Measurements from ENCODE around the gene PITPNC1. TPM values are rescaled to one million over a fixed set of nuclear protein-coding genes. Genes with fewer than 3 reads are reported as not detected.

PITPNC1 gene
- total and polyA plus RNA-seq, 2 experiments from 2014 or later = 5.8 to 7.3 TPM

DNA sequence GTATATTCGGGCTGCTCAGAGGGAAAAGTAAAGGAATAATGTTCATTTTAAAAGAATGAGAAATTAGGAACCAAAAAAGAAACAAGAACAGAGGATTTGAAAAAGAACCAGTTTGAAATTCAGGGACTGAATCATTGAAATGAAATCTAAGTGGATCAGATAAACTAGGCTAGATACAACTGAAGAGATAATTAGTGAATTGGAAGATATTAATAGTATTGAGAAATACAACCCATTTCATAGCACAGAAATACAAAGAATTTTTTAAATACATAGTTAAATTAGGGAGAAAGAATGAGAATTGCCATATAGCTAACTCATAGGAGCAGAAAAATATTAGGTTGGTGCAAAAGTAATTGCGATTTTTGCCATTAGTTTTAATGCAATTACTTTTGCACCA, 223.3 kb downstream of the PITPNC1 start:
- no peak overlapping the region for H3K4me3 ChIP-seq
- H3K9ac ChIP-seq = no peak overlapping the region
- H3K79me2 ChIP-seq (ENCODE audit: insufficient read depth) = no peaks in the 10 kb centered on the region
- H3K27ac ChIP-seq = no peak overlapping the region
- no peaks in the 10 kb centered on the region for H3K9me3 ChIP-seq (ENCODE audit: low read depth)
- H4K20me1 ChIP-seq (ENCODE audit: insufficient read depth) = no peaks in the 10 kb centered on the region
- H3F3A ChIP-seq (ENCODE audit: insufficient read depth) = no peaks in the 10 kb centered on the region
- DNase-seq = no peak
- H2AFZ ChIP-seq = no peak overlapping the region
- TF ChIP-seq EZH2phosphoT487 (IDR thresholded peaks at IDR 0.05; ENCODE audit: insufficient read depth, low read depth) (no peak), EZH2 (IDR thresholded peaks at IDR 0.05; ENCODE audit: insufficient read depth, poor library complexity, severe bottlenecking) (no peak)
- 93 to 98% methylated on average over 2 of the region's 2 CpGs for WGBS, 2 experiments (ENCODE audit: low coverage in 1 of 2, low lambda C conversion rate in 2 of 2, missing lambda C conversion rate in 2 of 2)
- no peaks in the 10 kb centered on the region for H3K9me2 ChIP-seq (ENCODE audit: insufficient read depth)
- no peaks in the 10 kb centered on the region for H3K27me3 ChIP-seq (replicated peaks; ENCODE audit: insufficient read depth)
- in situ Hi-C loops (cut with MboI) = no loop called here
- H3K36me3 ChIP-seq (ENCODE audit: low read depth) = no peaks in the 10 kb centered on the region
- no peaks in the 10 kb centered on the region for H3K4me1 ChIP-seq (ENCODE audit: insufficient read depth)
- H3K4me2 ChIP-seq (ENCODE audit: unreplicated experiment) = no peak overlapping the region

DNA sequence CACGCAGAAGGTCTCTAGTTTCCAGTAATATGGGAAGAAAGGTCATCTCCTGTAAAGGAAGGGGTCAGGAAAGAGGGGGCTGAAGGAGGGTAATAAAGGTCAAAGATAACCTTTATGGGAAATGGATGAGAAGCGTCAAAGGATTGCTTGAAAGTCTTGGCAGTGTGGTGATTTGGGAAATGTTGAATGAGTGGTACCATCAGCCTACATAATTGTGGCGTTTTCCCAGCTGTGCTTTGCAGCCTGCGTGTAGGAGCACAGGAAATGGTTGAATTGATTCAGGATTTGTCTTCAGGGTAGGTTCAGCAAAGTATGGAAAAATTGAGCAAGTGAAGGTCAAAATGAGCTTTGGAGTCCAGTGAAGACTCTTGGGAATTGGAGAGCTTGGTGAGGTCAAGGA, 224.8 kb downstream of the PITPNC1 start:
- TF ChIP-seq EZH2 (IDR thresholded peaks at IDR 0.05; ENCODE audit: insufficient read depth, poor library complexity, severe bottlenecking) (no peak), EZH2phosphoT487 (IDR thresholded peaks at IDR 0.05; ENCODE audit: insufficient read depth, low read depth) (no peak)
- H3K4me1 ChIP-seq (ENCODE audit: insufficient read depth) = no peaks in the 10 kb centered on the region
- in situ Hi-C loops (cut with MboI) = no loop called here
- H2AFZ ChIP-seq = no peak overlapping the region
- peak; percentile 9 for DNase-seq
- no peak overlapping the region for H3K4me2 ChIP-seq (ENCODE audit: unreplicated experiment)
- H3K4me3 ChIP-seq = no peak overlapping the region
- H3K79me2 ChIP-seq (ENCODE audit: insufficient read depth) = no peaks in the 10 kb centered on the region
- no peaks in the 10 kb centered on the region for H3K27me3 ChIP-seq (replicated peaks; ENCODE audit: insufficient read depth)
- no peaks in the 10 kb centered on the region for H3K36me3 ChIP-seq (ENCODE audit: low read depth)
- no peaks in the 10 kb centered on the region for H3K9me3 ChIP-seq (ENCODE audit: low read depth)
- no peaks in the 10 kb centered on the region for H3K9me2 ChIP-seq (ENCODE audit: insufficient read depth)
- no peak overlapping the region for H3K9ac ChIP-seq
- no peaks in the 10 kb centered on the region for H4K20me1 ChIP-seq (ENCODE audit: insufficient read depth)
- H3F3A ChIP-seq (ENCODE audit: insufficient read depth) = no peaks in the 10 kb centered on the region
- WGBS, 2 experiments (ENCODE audit: low coverage in 1 of 2, low lambda C conversion rate in 2 of 2, missing lambda C conversion rate in 2 of 2) = 85 to 90% methylated on average over 4 of the region's 4 CpGs
- H3K27ac ChIP-seq = no peak overlapping the region

DNA sequence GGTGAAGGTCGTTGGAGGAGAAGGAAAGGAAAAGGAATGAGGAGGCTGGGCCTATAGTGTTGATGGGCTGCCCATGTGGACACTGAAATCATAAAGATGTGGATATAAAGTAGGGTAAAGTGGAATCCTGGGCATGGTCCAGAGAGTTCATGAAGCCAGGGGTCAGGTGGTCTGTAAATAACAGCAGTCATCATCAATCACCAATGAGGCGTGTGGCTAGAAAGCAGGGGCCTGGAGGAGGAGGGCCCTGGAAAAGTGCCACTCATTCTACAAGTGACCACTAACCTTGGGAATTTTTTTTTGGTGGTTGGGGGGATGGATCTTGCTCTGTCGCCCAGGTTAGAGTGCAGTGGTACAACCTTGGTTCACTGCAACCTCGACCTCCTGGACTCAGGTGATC, 225.4 kb downstream of the PITPNC1 start:
- WGBS, 2 experiments (ENCODE audit: low coverage in 1 of 2, low lambda C conversion rate in 2 of 2, missing lambda C conversion rate in 2 of 2) = 91 to 95% methylated on average over 4 of the region's 4 CpGs
- Histone ChIP-seq H3K9me3 (ENCODE audit: low read depth) (no peaks in the 10 kb centered on the region), H3K27ac (no peak overlapping the region), H4K20me1 (ENCODE audit: insufficient read depth) (no peaks in the 10 kb centered on the region), H3K9me2 (ENCODE audit: insufficient read depth) (no peaks in the 10 kb centered on the region), H3K79me2 (ENCODE audit: insufficient read depth) (no peaks in the 10 kb centered on the region), H3K27me3 (replicated peaks; ENCODE audit: insufficient read depth) (no peaks in the 10 kb centered on the region), H3F3A (ENCODE audit: insufficient read depth) (no peaks in the 10 kb centered on the region), H2AFZ (no peak overlapping the region), H3K4me2 (ENCODE audit: unreplicated experiment) (no peak overlapping the region), H3K4me1 (ENCODE audit: insufficient read depth) (no peaks in the 10 kb centered on the region), H3K36me3 (ENCODE audit: low read depth) (no peaks in the 10 kb centered on the region), H3K4me3 (no peak overlapping the region), H3K9ac (no peak overlapping the region)
- in situ Hi-C loops (cut with MboI) = no loop called here
- TF ChIP-seq EZH2 (IDR thresholded peaks at IDR 0.05; ENCODE audit: insufficient read depth, poor library complexity, severe bottlenecking) (no peak), EZH2phosphoT487 (IDR thresholded peaks at IDR 0.05; ENCODE audit: insufficient read depth, low read depth) (no peak)
- no peak for DNase-seq

DNA sequence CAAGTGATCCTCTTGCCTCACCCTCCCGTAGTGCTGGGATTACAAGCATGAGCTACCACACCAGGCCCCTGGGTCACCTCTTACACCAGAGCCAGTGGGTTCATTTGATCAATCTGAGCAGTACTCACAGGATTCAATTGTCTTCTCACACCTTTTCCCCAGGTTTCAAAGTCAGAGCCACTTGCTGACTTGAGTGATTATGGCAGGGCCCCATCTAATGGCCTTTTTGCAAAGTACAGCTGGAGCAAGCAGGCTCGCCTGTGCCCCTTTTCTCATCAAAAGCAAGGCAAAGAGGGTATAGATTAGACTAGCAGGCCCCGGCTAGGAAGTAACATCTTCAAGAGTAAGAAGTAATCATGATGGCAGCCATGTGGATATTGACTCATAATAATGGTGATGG, 225.9 kb downstream of the PITPNC1 start:
- in situ Hi-C loops (cut with MboI) = no loop called here

More for the DNA sequence above, 225.9 kb downstream of the PITPNC1 start:
- no peaks in the 10 kb centered on the region for H3K4me1 ChIP-seq (ENCODE audit: insufficient read depth)
- H3K9me2 ChIP-seq (ENCODE audit: insufficient read depth) = no peaks in the 10 kb centered on the region
- H3K4me2 ChIP-seq (ENCODE audit: unreplicated experiment) = no peak overlapping the region
- 0 out of 2 replicates have a peak, but pooled peaks cover 2% of the 10 kb centered on the region for H3F3A ChIP-seq (ENCODE audit: insufficient read depth)
- no peaks in the 10 kb centered on the region for H3K36me3 ChIP-seq (ENCODE audit: low read depth)
- 85% methylated on average over 3 of the region's 3 CpGs for WGBS, 2 experiments (ENCODE audit: low coverage in 1 of 2, low lambda C conversion rate in 2 of 2, missing lambda C conversion rate in 2 of 2)
- no peak overlapping the region for H3K9ac ChIP-seq
- no peak overlapping the region for H2AFZ ChIP-seq
- no peaks in the 10 kb centered on the region for H3K27me3 ChIP-seq (replicated peaks; ENCODE audit: insufficient read depth)
- peak; percentile 63 for DNase-seq
- no peaks in the 10 kb centered on the region for H3K79me2 ChIP-seq (ENCODE audit: insufficient read depth)
- no peaks in the 10 kb centered on the region for H4K20me1 ChIP-seq (ENCODE audit: insufficient read depth)
- H3K4me3 ChIP-seq = no peak overlapping the region
- no peaks in the 10 kb centered on the region for H3K9me3 ChIP-seq (ENCODE audit: low read depth)
- H3K27ac ChIP-seq = no peak overlapping the region
- TF ChIP-seq EZH2 (IDR thresholded peaks at IDR 0.05; ENCODE audit: insufficient read depth, poor library complexity, severe bottlenecking) (no peak), EZH2phosphoT487 (IDR thresholded peaks at IDR 0.05; ENCODE audit: insufficient read depth, low read depth) (no peak)

Data from GM23248 (cell line).